GM18517 (cell line): Measurements from ENCODE around the gene PIR.
A peak's percentile ranks its signal among the peaks of the same experiment; 100 is the strongest.

Experiments used
- ATAC-seq: cut with Tn5 transposase; IDR thresholded peaks from one replicate; pipeline ENCODE4 v1.9.1; 2021; ENCODE audit warnings: mild to moderate bottlenecking, moderate library complexity; ENCODE audit not compliant: unreplicated experiment

PIR gene

DNA sequence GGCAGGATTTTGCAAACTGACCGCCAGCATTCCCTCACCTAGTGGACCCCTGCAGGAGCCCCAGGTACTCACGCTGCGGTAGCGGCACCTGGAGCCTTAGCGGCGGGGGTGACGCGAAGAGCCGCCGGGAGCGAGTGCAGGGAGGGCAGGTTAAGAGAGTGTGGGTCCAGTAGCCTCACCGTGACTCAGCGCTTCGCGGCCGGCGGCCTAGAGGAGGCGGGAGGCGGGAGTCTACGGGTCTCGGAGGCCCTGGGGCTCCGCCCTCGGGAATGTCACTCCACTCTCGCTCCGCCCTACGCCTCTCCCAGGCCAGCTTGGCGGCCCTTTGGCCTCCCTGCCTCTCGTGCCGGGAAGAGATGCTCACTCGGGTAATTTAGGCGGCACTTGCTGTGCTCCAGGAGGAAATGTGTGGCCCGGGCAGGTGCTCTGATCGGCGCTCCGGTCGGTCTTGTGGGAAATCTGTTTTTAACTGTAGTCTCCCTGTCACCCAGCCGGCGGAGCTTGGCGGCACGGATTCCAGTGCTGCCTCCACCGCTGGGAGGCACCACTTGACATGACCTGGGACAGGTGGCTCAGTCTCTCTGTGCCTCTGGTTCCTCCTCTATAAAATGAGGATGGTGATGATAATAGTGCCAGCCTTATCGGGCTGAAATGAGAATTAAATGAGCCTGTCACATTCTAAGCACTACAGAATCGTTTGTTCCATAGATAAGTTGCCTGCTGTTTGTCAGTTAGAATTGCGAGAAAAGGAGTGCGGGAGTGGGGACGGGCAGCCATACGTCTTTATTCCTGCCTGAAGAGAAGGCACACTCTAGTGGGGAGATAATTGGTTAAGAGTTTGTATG is at the start of gene PIR:
PIR (minus strand) TSS at position 216 of the 845 bp plus-strand sequence. CDS start 2,076 bp downstream, outside the sequence.
- ATAC-seq, result peak; percentile 90

DNA sequence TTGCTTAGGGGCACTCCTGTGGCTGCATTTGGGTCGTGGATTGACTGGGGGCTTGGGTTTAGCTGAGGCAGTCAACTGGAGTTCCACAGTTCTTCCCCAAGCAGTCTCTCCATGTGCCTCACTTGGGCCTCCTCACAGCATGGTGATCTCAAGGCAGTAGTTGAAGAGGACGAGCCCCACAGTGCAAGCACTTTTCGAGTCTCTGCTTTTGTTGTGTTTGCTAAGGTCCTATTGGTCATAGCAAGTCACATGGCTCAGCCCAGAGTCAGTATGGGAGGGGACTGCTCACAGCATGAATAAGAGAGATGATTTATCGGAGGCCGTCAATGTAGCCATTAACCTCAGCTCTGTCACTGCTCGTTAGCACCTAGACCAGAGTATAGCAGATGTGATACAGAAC is 37.2 kb upstream of the PIR start:
- ATAC-seq, result no peak

DNA sequence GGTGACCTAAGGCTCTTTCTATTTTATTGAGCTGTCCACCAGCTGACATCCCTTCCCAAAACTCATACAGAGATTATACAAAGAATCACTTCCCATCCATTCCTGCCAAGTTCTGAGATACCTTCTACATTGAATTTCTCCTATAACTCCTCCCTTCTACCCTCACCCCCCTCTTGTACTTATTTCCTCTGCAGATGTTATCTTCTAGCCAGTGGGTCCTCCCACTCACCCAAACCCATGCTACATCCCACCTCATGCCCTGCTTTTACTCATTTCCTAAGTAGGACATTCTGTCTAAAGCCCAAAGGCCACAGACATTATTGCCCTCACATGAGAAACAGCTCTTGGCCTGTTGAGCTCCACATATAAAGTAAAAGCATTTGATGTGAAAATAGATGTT is 36.0 kb upstream of the PIR start:
- ATAC-seq, result no peak

DNA sequence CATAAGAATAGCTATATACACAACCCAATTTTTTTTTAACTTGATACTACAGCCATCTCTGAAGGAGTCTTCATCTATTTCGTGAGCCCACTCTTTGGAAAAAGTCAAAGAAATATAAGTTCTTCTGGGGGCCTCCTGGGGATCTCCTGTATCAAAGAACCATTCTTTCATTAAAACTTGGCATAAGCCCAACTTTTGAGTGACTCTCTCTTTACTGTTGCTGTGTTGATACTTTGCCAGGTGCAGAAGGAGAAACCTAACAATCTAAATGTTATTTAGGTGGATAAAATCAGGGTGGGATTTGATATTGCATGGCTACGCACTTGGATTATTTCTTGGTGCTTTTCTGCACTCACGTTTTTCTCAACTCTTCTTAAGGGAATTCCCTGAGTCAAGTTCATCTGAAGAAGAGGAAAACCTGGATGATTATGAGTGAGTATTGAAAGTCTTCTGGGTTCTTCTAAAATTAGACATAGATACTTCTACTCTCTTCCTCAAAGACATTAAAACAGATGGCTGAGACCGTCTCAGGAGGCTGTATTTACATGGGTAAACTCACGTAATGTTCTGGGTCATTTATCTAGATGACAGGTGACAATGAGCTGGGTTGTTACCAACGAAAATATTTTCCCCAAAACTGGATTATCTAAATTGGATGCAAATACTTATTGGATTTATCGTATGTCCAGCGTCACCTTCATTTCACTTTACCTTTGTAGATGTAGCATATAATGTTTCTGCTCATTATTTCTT is 32.7 kb upstream of the PIR start:
- no peak for ATAC-seq

- no peak for ATAC-seq
Measured at GRCh38 chrX:15524417-15524816, 31.3 kb upstream of the PIR start.

DNA sequence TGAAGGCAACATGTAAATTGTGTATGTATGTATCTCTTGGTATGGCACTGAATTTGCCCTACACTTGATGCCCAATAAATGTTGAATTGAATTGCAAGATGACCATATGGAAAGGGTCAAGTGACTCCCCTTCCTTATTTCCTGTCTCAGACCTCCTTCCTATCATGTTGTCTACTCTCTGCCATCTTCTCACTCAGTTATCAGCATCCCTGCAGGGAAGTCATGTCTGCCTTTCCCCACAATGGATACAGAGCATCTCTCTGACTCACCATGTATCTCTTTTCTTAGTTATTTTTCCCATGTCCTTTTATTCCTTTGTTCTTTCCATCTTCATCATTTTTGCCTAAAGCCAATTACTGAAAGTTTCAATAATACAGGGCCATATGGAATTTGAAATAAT is 30.0 kb upstream of the PIR start:
- ATAC-seq, result no peak

- no peak for ATAC-seq
Measured at GRCh38 chrX:15522464-15522863, 29.3 kb upstream of the PIR start.

DNA sequence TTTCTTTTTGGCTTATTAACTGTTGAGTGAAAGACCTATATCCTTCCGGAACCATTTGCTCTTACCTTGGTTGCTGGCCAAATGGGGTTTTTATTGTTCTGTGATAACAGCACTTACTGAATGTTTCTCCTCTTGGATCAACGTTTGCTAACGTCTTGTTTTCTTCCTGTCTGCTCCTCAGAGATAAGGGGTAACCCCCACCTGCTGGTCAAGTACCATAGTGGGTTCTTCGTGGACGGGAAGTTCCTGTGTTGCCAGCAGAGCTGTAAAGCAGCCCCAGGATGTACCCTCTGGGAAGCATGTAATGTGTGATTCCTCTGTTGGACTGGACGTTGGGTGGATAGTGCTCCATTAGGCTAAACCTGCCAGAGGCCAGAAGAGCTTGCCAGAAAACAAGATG is 22.8 kb upstream of the PIR start:
- ATAC-seq, result no peak

GRCh38 chrX:15514279-15514678 is 21.1 kb upstream of the PIR start:
- ATAC-seq, result no peak

- ATAC-seq, result no peak
Measured at GRCh38 chrX:15512401-15512965, 19.4 kb upstream of the PIR start.

- no peak for ATAC-seq
Measured at GRCh38 chrX:15511563-15511962, 18.4 kb upstream of the PIR start.

- ATAC-seq, result no peak
Measured at GRCh38 chrX:15509845-15510244, 16.7 kb upstream of the PIR start.

GRCh38 chrX:15507005-15507404 is 13.9 kb upstream of the PIR start:
- ATAC-seq, result no peak

DNA sequence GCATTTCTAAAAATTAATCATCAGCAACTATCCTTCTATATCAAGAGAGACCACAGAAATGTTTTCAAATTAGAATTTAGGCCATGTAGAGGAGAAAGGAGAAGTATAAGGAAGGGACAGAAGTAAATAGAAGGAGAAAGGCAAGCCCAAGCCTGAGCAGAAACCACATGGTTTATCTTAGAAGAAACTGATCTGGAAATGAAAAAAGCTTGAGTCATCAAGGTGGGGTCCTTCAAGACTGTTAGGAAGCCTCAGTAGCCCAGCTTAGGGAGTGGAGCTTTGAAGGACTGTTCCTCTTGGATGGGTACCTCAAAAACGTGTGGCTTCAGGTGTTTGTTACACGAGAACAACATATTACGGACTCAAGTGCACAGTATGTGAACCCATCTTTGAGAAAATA is 12.0 kb upstream of the PIR start:
- ATAC-seq, result no peak

GRCh38 chrX:15504661-15505060 is 11.5 kb upstream of the PIR start:
- ATAC-seq, result no peak

- no peak for ATAC-seq
Measured at GRCh38 chrX:15501506-15501905, 8.4 kb upstream of the PIR start.

- no peak for ATAC-seq
Measured at GRCh38 chrX:15500497-15500966, 7.4 kb upstream of the PIR start, which contains the start of gene BMX. Gene BMX, plus strand, starts transcription at chrX:15500807. Its CDS starts 7,547 bp downstream, at chrX:15508354.

DNA sequence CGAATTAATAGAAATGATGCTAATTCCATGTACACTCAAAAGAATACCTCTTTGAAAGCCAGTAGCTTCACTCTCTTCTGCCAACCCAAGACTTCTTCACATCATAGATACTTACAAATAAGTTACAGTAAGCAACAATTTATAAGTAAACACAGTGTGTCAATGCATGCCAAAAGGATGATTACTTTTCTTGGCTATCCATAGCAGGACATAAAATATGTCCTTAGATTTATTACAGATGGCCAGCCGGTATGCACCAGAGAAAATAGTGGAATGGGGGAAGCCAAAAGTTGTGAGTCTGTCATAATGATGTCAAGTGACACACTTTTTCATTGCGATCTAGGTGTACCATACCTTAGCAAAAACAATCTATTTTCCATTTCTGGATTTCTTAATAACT is 6.8 kb upstream of the PIR start:
- no peak for ATAC-seq

GRCh38 chrX:15498741-15499140 is 5.6 kb upstream of the PIR start:
- no peak for ATAC-seq

DNA sequence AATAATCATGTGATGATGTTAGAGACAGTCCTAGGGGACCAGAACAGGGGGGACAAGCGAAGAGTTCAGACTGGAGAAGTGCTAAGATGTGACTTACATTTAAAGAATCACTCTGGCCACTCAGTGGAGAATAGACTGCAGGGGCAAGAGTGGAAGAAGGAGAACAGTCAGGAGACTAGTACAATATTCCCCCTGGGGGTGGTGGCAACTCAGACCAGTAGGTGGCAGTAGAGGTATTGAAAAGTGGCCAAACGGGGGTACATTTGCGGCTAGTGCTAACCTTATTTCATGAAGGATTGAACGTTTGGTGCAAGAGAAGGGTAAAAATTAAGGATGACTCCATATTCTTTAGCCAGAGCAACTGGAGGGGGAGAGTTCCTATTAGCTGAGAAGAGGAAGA is 4.7 kb upstream of the PIR start:
- peak; percentile 41 for ATAC-seq

- no peak for ATAC-seq
Measured at GRCh38 chrX:15496824-15497223, 3.7 kb upstream of the PIR start.

- ATAC-seq, result no peak
Measured at GRCh38 chrX:15495801-15496200, 2.7 kb upstream of the PIR start.
